Measurements from ENCODE around the gene MPO. TPM values are rescaled to one million over a fixed set of nuclear protein-coding genes. Genes with fewer than 3 reads are reported as not detected.
A peak's percentile ranks its signal among the peaks of the same experiment; 100 is the strongest.

The MPO gene
- total and polyA plus RNA-seq, 2 of the 8 experiments (the other 6 are each of a cell fraction or from before 2014, with no cell fraction given) = 0.06 to 0.74 TPM

GRCh38 chr17:58329035-58329809, 48.5 kb upstream of the MPO start:
- Histone ChIP-seq H4K8ac (ENCODE audit: extremely low read depth, insufficient read depth, low read length) (no peak overlapping the region; the same call in 1 of the 2 replicates), H3K23ac (ENCODE audit: insufficient read length) (no peak overlapping the region), H3K18ac (ENCODE audit: extremely low read depth, low read length) (peak overlapping the region; percentile 81; the same call in 1 of the 2 replicates), H3K56ac (replicated peaks; ENCODE audit: insufficient read length, low read depth, low read length) (no peak overlapping the region), H2BK15ac (ENCODE audit: low read length) (peak overlapping the region; percentile 96; the same call in 1 of the 2 replicates), H2BK120ac (replicated peaks; ENCODE audit: low read depth, low read length) (no peak overlapping the region), H3K9ac (replicated peaks in 1 of 4; ENCODE audit: extremely low read depth in 1 of 4, low read depth in 3 of 4, low read length in 3 of 4) (no peak overlapping the region; a peak in 1 of 7 replicates), H3K4me3 (ENCODE audit: extremely low read depth in 1 of 4, insufficient read depth in 2 of 4, low read depth in 3 of 4, low read length in 4 of 4) (peak overlapping the region in 3 of 4 experiments; percentile 7 to 40 (median 21); a peak in 4 of 8 replicates), H2AFZ (ENCODE audit: low read length) (no peak overlapping the region), H3K79me1 (ENCODE audit: low read depth, low read length) (no peaks in the 10 kb centered on the region), H4K20me1 (replicated peaks in 1 of 2; ENCODE audit: control insufficient read depth in 1 of 2, insufficient read depth in 2 of 2, low read length in 2 of 2) (peaks cover 0 to 2% of the 10 kb centered on the region in 2 experiments), H3K79me2 (ENCODE audit: control insufficient read depth in 1 of 2, insufficient read depth in 2 of 2, low read length in 2 of 2) (no peaks in the 10 kb centered on the region), H3K27me3 (replicated peaks in 1 of 4; ENCODE audit: control insufficient read depth in 3 of 4, extremely low read depth in 1 of 4, insufficient read depth in 3 of 4, low read length in 3 of 4) (peaks cover 0 to 7% (median 3%) of the 10 kb centered on the region in 4 experiments; a peak in 4 of 7 replicates), H2AK5ac (ENCODE audit: low read depth, low read length) (no peak overlapping the region), H2BK5ac (ENCODE audit: low read depth, low read length) (no peak overlapping the region), H3K14ac (ENCODE audit: insufficient read length) (no peak overlapping the region), H2BK20ac (ENCODE audit: low read length) (0 out of 2 replicates have a peak overlapping the region, but pooled peaks have one; percentile 82), H3K36me3 (ENCODE audit: control insufficient read depth in 2 of 4, insufficient read depth in 4 of 4, low read length in 3 of 4) (no peaks in the 10 kb centered on the region), H3K4ac (replicated peaks; ENCODE audit: insufficient read length, low read depth, low read length) (no peak overlapping the region), H2BK12ac (ENCODE audit: low read depth, low read length) (peak overlapping the region; percentile 90; the same call in 1 of the 2 replicates), H3K4me1 (replicated peaks in 1 of 4; ENCODE audit: control insufficient read depth in 3 of 4, insufficient read depth in 4 of 4, low read length in 3 of 4) (peaks cover 0 to 37% (median 26%) of the 10 kb centered on the region in 4 experiments; a peak in 6 of 7 replicates), H3K4me2 (ENCODE audit: insufficient read depth in 1 of 2, low read depth in 2 of 2, low read length in 2 of 2) (peak overlapping the region; percentile 62 to 72), H3K23me2 (ENCODE audit: low read depth, low read length) (peaks cover 8% of the 10 kb centered on the region), H4K91ac (replicated peaks; ENCODE audit: insufficient read length, low read length) (no peak overlapping the region), H3K9me3 (ENCODE audit: insufficient read depth in 2 of 2, low read depth in 1 of 2, low read length in 1 of 2) (no peaks in the 10 kb centered on the region), H3K27ac (ENCODE audit: low read depth, low read length) (no peak overlapping the region), H4K5ac (ENCODE audit: insufficient read length, low read depth, low read length) (peak overlapping the region; percentile 41)
- DNase-seq (ENCODE audit: low read depth in 1 of 2, low spot score in 2 of 2) (peak in 1 of 2 experiments; percentile 69), FAIRE-seq (no peak)
- ChIA-PET POLR2A (ENCODE audit: partially characterized antibody) (no interaction called here), CTCF (ENCODE audit: partially characterized antibody) (interaction anchor here (1.9 to 21.9 kb wide), 2 partner anchors 10 to 24 kb away, joined by 7 to 384 read pairs; no protein-coding TSS in a partner anchor)
- WGBS, 2 experiments (ENCODE audit: extremely low coverage in 1 of 2, insufficient coverage in 1 of 2, insufficient read length in 1 of 2, insufficient replicate concordance in 2 of 2, low coverage in 1 of 2, low lambda C conversion rate in 2 of 2, missing lambda C conversion rate in 1 of 2) = 58% methylated on average over 16 of the region's 16 CpGs; no CpG with 5 or more reads in 1 of the 2 experiments
- no peak for TF ChIP-seq BCL11A (IDR thresholded peaks at IDR 0.05; ENCODE audit: low read depth in 2 of 2, low read length in 2 of 2)
- TF ChIP-seq SRF (IDR thresholded peaks at IDR 0.05; ENCODE audit: low read depth, low read length) = no peak
- no peak for TF ChIP-seq ATF2 (IDR thresholded peaks at IDR 0.05; ENCODE audit: low read length)
- TF ChIP-seq CHD1 (IDR thresholded peaks at IDR 0.05; ENCODE audit: low read depth, low read length) = no peak
- TF ChIP-seq E2F6 (IDR thresholded peaks at IDR 0.05) = no peak
- TF ChIP-seq RXRA (IDR thresholded peaks at IDR 0.05; ENCODE audit: insufficient read depth, low read depth, low read length) = no peak
- no peak for TF ChIP-seq SIRT6 (IDR thresholded peaks at IDR 0.05; ENCODE audit: low read length)
- no peak for TF ChIP-seq EGR1 (IDR thresholded peaks at IDR 0.05; ENCODE audit: borderline replicate concordance, low read depth, low read length)
- no peak for TF ChIP-seq CEBPB (IDR thresholded peaks at IDR 0.05; ENCODE audit: low read depth, low read length)
- no peak for TF ChIP-seq TCF12 (IDR thresholded peaks at IDR 0.05; ENCODE audit: low read depth, low read length)
